ENCODE data around the gene HAND1.

HAND1 gene

GRCh38 chr5:154505567-154505966 is 27.5 kb upstream of the HAND1 start:
- no peak for DNase-seq (ENCODE audit: low spot score)

GRCh38 chr5:154503698-154504039 is 25.6 kb upstream of the HAND1 start:
- no peak for DNase-seq (ENCODE audit: low spot score)

GRCh38 chr5:154502180-154502579 is 24.2 kb upstream of the HAND1 start:
- no peak for DNase-seq (ENCODE audit: low spot score)

GRCh38 chr5:154501566-154501965 is 23.5 kb upstream of the HAND1 start:
- DNase-seq (ENCODE audit: low spot score): no peak

- no peak for DNase-seq (ENCODE audit: low spot score)
Measured at GRCh38 chr5:154498994-154499393, 21.0 kb upstream of the HAND1 start.

- no peak for DNase-seq (ENCODE audit: low spot score)
Measured at GRCh38 chr5:154498591-154498990, 20.6 kb upstream of the HAND1 start.

- no peak for DNase-seq (ENCODE audit: low spot score)
Measured at GRCh38 chr5:154494036-154494435, 16.0 kb upstream of the HAND1 start.

- no peak for DNase-seq (ENCODE audit: low spot score)
Measured at GRCh38 chr5:154493274-154493673, 15.2 kb upstream of the HAND1 start.

GRCh38 chr5:154491941-154492340 is 13.9 kb upstream of the HAND1 start:
- no peak for DNase-seq (ENCODE audit: low spot score)

- no peak for DNase-seq (ENCODE audit: low spot score)
Measured at GRCh38 chr5:154487541-154487940, 9.5 kb upstream of the HAND1 start.

- no peak for DNase-seq (ENCODE audit: low spot score)
Measured at GRCh38 chr5:154486427-154486866, 8.4 kb upstream of the HAND1 start.

GRCh38 chr5:154485850-154486426 is 7.9 kb upstream of the HAND1 start:
- no peak for DNase-seq (ENCODE audit: low spot score)

GRCh38 chr5:154485096-154485491 is 7.1 kb upstream of the HAND1 start:
- no peak for DNase-seq (ENCODE audit: low spot score)

- DNase-seq (ENCODE audit: low spot score): no peak
Measured at GRCh38 chr5:154484393-154485095, 6.5 kb upstream of the HAND1 start.

GRCh38 chr5:154483654-154484392 is 5.8 kb upstream of the HAND1 start:
- DNase-seq (ENCODE audit: low spot score): no peak

GRCh38 chr5:154482528-154483449 is 4.8 kb upstream of the HAND1 start:
- DNase-seq (ENCODE audit: low spot score): no peak

GRCh38 chr5:154481584-154482381 is 3.8 kb upstream of the HAND1 start:
- DNase-seq (ENCODE audit: low spot score): no peak

GRCh38 chr5:154480847-154481246 is 2.8 kb upstream of the HAND1 start:
- no peak for DNase-seq (ENCODE audit: low spot score)

GRCh38 chr5:154479944-154480750 is 2.1 kb upstream of the HAND1 start:
- no peak for DNase-seq (ENCODE audit: low spot score)

GRCh38 chr5:154479160-154479943 is 1.3 kb upstream of the HAND1 start:
- DNase-seq (ENCODE audit: low spot score): no peak

All from CD4-positive, alpha-beta T cell treated with Interleukin-2 at 100 ng/mL for 4 hours (primary cell).